Liver (tissue), 9 donors: ENCODE results near the gene LILRB3. TPM values are rescaled to one million over a fixed set of nuclear protein-coding genes. Genes with fewer than 3 reads are reported as not detected.

ENCODE experiments used
- DNase-seq: peaks from one replicate; pipeline ENCODE4 v3.0.0-alpha.2; 2017; ENCODE audit warnings: low spot score
- H3K27ac ChIP-seq, 2 donors: one replicate each; pipeline ENCODE4 v1.7.0; 2013; ENCODE audit warnings: inconsistent platforms in 2 of 2, low read length in 2 of 2, control low read depth in 1 of 2, low read depth in 1 of 2, mild to moderate bottlenecking in 1 of 2
- H3K27me3 ChIP-seq, 4 donors: one replicate each; pipeline versions ENCODE4 v1.6.1 to v1.7.0; 2013; ENCODE audit warnings: low read length in 3 of 4, inconsistent platforms in 1 of 4, mild to moderate bottlenecking in 1 of 4, moderate library complexity in 1 of 4; ENCODE audit not compliant: control insufficient read depth in 4 of 4, insufficient read depth in 4 of 4
- H3K36me3 ChIP-seq, 4 donors: one replicate each; pipeline versions ENCODE4 v1.6.1 to v1.7.0; 2013; ENCODE audit warnings: low read length in 3 of 4, mild to moderate bottlenecking in 3 of 4, low read depth in 1 of 4, moderate library complexity in 1 of 4; ENCODE audit not compliant: control insufficient read depth in 4 of 4, insufficient read depth in 3 of 4
- H3K4me1 ChIP-seq, 4 donors: one replicate each; pipeline versions ENCODE4 v1.6.1 to v1.7.0; 2013; ENCODE audit warnings: low read length in 3 of 4, mild to moderate bottlenecking in 3 of 4, moderate library complexity in 1 of 4; ENCODE audit not compliant: control insufficient read depth in 4 of 4, insufficient read depth in 4 of 4
- H3K4me3 ChIP-seq, 3 donors: one replicate each; pipeline versions ENCODE4 v1.6.1 to v1.7.0; 2013; ENCODE audit warnings: low read length in 3 of 3, control low read depth in 1 of 3, low read depth in 1 of 3, mild to moderate bottlenecking in 1 of 3
- H3K9ac ChIP-seq, 2 donors: one replicate each; pipeline ENCODE4 v1.7.0; 2013; ENCODE audit warnings: low read length in 2 of 2, mild to moderate bottlenecking in 2 of 2, moderate library complexity in 2 of 2, control low read depth in 1 of 2, low read depth in 1 of 2
- H3K9me3 ChIP-seq, 4 donors: one replicate each; pipeline versions ENCODE4 v1.6.1 to v1.7.0; 2013; ENCODE audit warnings: low read length in 3 of 4; ENCODE audit not compliant: control insufficient read depth in 4 of 4
- FOXA2 ChIP-seq: IDR thresholded peaks from 2 replicates; pipeline ENCODE4 v1.6.1; 2016; ENCODE audit warnings: antibody characterized with exemption
- HNF4A ChIP-seq, 2 donors: conservative IDR thresholded peaks; 2 replicates each; pipeline ENCODE4 v1.6.1; 2016; ENCODE audit warnings: antibody characterized with exemption in 2 of 2, mild to moderate bottlenecking in 2 of 2
- HNF4G ChIP-seq: IDR thresholded peaks from 2 replicates; pipeline ENCODE4 v1.6.1; 2016; ENCODE audit warnings: antibody characterized with exemption
- JUND ChIP-seq, 2 donors: IDR thresholded peaks; 2 replicates each; pipeline ENCODE4 v1.6.1; 2016; ENCODE audit warnings: antibody characterized with exemption in 2 of 2
- NR2F2 ChIP-seq: IDR thresholded peaks from 2 replicates; pipeline ENCODE4 v1.6.1; 2016; ENCODE audit warnings: antibody characterized with exemption
- RXRA ChIP-seq, 2 donors: IDR thresholded peaks; 2 replicates each; pipeline ENCODE4 v1.6.1; 2017 to 2018; ENCODE audit warnings: antibody characterized with exemption in 2 of 2, mild to moderate bottlenecking in 1 of 2
- SP1 ChIP-seq: IDR thresholded peaks from 2 replicates; pipeline ENCODE4 v1.6.1; 2018; ENCODE audit warnings: antibody characterized with exemption, mild to moderate bottlenecking
- WGBS: extraction: QIAGEN DNeasy Blood & Tissue Kit; methylation state at CpG from one replicate; pipeline ENCODE4 v1.1.7; 2013; 5-methylcytosine and 5-hydroxymethylcytosine counted together
- polyA plus RNA-seq, 2 donors: library from polyadenylated mRNA; stranded (reverse) in 1 of 2; unstranded in 1 of 2; fragments of 200-250 nt in 1 of 2; fragments of >200 nt in 1 of 2; fragmentation: Nextera tagmentation in 1 of 2; extraction: Ambion mirVana in 1 of 2; gene quantifications; one replicate each; pipeline versions ENCODE4 v1.2.1 to v1.2.3, GENCODE V29; 2013 to 2015
- total RNA-seq, 2 donors: library from RNA; depleted of rRNA; stranded (reverse); fragments of >200 nt; gene quantifications; one replicate each; pipeline ENCODE4 v1.2.3, GENCODE V29; 2014
- TF ChIP-seq, protein P1 (sequence below): IDR thresholded peaks from 2 replicates; pipeline ENCODE4 v1.6.1; 2016; ENCODE audit warnings: antibody characterized with exemption, mild to moderate bottlenecking
- TF ChIP-seq, protein P2 (sequence below): IDR thresholded peaks from 2 replicates; pipeline ENCODE4 v1.6.1; 2016; ENCODE audit warnings: antibody characterized with exemption
- TF ChIP-seq, protein P3 (sequence below): IDR thresholded peaks from 2 replicates; pipeline ENCODE4 v1.6.1; 2016; ENCODE audit warnings: antibody characterized with exemption
- donor health status: healthy.
- donor health status: healthy.
- donor health status: healthy.
- donor health status: healthy.
- donor health status: healthy.

LILRB3 gene
- total and polyA plus RNA-seq, 4 donors = 2.2 to 10.5 (median 3.3) TPM

DNA sequence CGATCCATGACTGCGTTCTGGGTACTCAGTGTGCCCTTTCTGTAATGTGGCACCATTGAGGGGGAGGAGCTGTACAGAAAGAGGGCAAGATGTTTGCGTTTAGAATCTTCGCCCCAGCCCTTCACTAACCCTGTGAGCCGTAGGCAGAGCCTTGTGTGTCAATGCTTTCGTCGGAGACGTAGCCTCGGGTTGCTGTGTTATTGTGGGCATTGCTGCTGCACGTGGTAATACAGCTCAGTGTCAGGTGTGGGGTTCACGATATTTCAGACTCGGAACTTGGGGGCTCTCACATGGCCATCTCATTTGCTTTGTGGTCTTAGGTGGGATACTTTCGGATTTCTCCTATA, 16.0 kb downstream of the LILRB3 start:
- DNase-seq = no peak
- TF ChIP-seq HNF4G (no peak), FOXA2 (no peak), SP1 (no peak)
- peak overlapping the region in 1 of 2 donors; percentile 36 for H3K9ac ChIP-seq

DNA sequence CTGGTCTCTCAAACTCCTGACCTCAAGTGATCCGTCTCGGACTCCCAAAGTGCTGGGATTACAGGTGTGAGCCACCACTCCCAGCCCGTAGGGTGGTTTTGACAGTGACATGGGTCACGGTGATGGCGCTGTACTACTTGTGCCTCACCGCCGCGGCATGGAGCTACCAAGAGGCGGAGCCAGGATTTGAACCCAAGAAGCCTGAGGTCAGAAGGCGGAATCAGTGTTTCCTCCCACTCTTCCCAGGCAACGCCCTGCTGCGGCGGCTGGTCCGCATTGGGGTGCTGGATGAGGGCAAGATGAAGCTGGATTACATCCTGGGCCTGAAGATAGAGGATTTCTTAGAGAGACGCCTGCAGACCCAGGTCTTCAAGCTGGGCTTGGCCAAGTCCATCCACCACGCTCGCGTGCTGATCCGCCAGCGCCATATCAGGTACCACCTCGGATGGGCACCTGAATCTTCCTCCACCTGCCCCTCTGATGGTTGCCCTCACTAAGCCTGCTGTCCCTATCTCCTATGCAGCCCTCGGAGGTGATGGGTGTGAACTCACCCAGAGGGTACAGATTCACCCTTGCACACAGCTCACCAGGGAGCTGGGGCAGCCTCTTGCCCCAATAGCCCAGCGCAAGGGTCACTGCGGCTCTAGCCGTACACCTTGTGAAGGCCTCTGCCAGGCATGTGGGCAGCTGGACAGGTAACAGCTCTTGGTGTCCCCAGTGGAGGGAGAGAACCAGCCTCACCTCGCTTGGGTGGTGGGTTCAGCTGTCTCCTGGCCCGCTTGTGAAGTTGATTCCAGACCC, 16.6 kb downstream of the LILRB3 start:
- Histone ChIP-seq H3K9ac (no peak overlapping the region), H3K27ac (peak overlapping the region; percentile 88 to 94), H3K9me3 (no peaks in the 10 kb centered on the region), H3K36me3 (peaks cover 20 to 47% (median 32%) of the 10 kb centered on the region in 4 donors), H3K27me3 (no peaks in the 10 kb centered on the region), H3K4me3 (no peak overlapping the region), H3K4me1 (peaks cover 31 to 100% (median 84%) of the 10 kb centered on the region in 4 donors)
- TF ChIP-seq, protein P1, sequence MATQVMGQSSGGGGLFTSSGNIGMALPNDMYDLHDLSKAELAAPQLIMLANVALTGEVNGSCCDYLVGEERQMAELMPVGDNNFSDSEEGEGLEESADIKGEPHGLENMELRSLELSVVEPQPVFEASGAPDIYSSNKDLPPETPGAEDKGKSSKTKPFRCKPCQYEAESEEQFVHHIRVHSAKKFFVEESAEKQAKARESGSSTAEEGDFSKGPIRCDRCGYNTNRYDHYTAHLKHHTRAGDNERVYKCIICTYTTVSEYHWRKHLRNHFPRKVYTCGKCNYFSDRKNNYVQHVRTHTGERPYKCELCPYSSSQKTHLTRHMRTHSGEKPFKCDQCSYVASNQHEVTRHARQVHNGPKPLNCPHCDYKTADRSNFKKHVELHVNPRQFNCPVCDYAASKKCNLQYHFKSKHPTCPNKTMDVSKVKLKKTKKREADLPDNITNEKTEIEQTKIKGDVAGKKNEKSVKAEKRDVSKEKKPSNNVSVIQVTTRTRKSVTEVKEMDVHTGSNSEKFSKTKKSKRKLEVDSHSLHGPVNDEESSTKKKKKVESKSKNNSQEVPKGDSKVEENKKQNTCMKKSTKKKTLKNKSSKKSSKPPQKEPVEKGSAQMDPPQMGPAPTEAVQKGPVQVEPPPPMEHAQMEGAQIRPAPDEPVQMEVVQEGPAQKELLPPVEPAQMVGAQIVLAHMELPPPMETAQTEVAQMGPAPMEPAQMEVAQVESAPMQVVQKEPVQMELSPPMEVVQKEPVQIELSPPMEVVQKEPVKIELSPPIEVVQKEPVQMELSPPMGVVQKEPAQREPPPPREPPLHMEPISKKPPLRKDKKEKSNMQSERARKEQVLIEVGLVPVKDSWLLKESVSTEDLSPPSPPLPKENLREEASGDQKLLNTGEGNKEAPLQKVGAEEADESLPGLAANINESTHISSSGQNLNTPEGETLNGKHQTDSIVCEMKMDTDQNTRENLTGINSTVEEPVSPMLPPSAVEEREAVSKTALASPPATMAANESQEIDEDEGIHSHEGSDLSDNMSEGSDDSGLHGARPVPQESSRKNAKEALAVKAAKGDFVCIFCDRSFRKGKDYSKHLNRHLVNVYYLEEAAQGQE = no peak
- TF ChIP-seq RXRA (IDR thresholded peaks at IDR 0.05) = peak in 1 of 2 donors; percentile 9
- TF ChIP-seq, protein P2, sequence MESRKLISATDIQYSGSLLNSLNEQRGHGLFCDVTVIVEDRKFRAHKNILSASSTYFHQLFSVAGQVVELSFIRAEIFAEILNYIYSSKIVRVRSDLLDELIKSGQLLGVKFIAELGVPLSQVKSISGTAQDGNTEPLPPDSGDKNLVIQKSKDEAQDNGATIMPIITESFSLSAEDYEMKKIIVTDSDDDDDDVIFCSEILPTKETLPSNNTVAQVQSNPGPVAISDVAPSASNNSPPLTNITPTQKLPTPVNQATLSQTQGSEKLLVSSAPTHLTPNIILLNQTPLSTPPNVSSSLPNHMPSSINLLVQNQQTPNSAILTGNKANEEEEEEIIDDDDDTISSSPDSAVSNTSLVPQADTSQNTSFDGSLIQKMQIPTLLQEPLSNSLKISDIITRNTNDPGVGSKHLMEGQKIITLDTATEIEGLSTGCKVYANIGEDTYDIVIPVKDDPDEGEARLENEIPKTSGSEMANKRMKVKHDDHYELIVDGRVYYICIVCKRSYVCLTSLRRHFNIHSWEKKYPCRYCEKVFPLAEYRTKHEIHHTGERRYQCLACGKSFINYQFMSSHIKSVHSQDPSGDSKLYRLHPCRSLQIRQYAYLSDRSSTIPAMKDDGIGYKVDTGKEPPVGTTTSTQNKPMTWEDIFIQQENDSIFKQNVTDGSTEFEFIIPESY = no peak
- 90% methylated on average over 27 of the region's 27 CpGs for WGBS
- no peak for DNase-seq

More for the DNA sequence above, 16.0 kb downstream of the LILRB3 start:
- peaks cover 20 to 47% (median 32%) of the 10 kb centered on the region in 4 donors for H3K36me3 ChIP-seq
- H3K4me3 ChIP-seq = no peak overlapping the region
- no peaks in the 10 kb centered on the region for H3K9me3 ChIP-seq
- peaks cover 31 to 98% (median 82%) of the 10 kb centered on the region in 4 donors for H3K4me1 ChIP-seq
- H3K27ac ChIP-seq = peak overlapping the region; percentile 88 to 94
- no peaks in the 10 kb centered on the region for H3K27me3 ChIP-seq
- 86% methylated on average over 13 of the region's 13 CpGs for WGBS

DNA sequence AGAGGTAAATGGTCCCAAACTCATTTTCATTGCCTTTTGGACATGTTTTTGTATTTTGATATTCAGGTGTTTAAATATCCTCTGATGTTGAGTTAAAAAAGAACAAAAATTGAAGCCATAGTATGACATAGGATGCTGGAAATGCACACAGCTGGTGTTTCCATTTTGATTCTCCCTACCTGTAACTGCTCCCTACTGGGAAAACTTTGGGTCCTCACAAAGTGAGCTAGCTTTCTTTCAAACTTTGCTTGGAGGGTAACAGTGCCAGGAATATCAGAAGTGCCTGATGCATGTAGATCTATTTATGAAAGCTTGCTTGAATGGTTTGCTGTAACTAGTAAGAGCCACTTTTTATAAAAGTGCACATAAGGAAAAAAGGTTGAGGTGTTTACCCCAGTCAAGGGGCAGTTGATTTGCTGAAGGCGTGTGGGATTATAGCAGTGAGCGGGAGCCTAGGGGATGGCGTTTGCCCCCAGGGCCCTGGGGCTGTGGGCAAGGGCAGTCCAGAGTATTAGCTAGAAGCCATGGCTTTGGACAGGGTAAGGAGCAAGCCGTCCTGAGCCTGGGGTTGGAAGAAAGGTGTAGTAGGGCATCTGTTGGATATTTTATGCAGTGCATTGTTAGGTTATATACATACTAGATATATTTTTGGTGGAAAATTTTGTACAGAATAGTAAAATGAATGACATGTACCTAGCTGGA, 17.9 kb downstream of the LILRB3 start:
- Histone ChIP-seq H3K4me1 (peaks cover 30 to 88% (median 77%) of the 10 kb centered on the region in 4 donors), H3K27ac (peak overlapping the region; percentile 23 to 28), H3K4me3 (no peak overlapping the region), H3K9ac (no peak overlapping the region), H3K27me3 (no peaks in the 10 kb centered on the region), H3K9me3 (no peaks in the 10 kb centered on the region), H3K36me3 (peaks cover 20 to 47% (median 32%) of the 10 kb centered on the region in 4 donors)
- 87% methylated on average over 4 of the region's 4 CpGs for WGBS
- no peak for DNase-seq
- TF ChIP-seq, protein P2 = no peak
- no peak for TF ChIP-seq HNF4A (conservative IDR thresholded peaks at IDR 0.05)
- TF ChIP-seq JUND (IDR thresholded peaks at IDR 0.05) = no peak
- TF ChIP-seq, protein P3, sequence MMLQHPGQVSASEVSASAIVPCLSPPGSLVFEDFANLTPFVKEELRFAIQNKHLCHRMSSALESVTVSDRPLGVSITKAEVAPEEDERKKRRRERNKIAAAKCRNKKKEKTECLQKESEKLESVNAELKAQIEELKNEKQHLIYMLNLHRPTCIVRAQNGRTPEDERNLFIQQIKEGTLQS = no peak
- TF ChIP-seq, protein P1 = no peak
- TF ChIP-seq NR2F2 = no peak
